ENCODE results near the gene MSI2. TPM values are rescaled to one million over a fixed set of nuclear protein-coding genes. Genes with fewer than 3 reads are reported as not detected.

MSI2 gene
- total RNA-seq, 1 donor from 2014 or later: 144 TPM

DNA sequence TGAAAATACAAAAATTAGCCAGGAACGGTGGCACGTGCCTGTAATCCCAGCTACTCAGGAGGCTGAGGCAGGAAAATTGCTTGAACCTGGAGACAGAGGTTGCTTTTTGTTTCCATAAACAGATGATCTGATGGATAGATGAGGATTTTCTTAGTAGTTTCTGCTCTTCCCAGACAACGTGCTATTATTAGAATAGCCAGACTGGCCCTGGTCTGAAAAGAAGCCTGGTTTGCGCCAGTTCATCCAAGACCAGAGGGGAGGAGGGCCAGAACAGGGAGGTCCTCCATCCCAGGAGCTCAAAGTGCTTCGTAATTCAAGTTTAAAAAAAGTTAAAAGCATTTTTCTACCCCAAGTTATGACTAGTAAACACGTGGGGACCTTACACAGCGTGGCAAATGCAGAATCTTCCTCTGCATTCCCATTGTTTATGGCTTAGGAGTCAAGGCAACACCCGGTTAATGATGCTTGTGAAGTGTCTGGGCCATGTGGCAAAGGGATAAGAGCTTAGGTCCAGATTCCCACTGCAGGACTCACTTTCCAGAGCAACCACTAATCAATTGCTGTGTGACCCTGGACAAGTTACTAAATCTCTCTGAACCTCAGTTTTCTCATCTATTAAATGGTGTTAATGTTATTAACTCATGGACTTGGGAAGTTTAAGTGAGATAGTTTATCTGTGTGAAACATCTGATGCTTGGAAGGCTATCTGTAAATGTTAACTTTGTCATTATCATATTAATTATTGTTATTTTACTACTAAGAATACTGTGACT lies 283.4 kb downstream of the MSI2 start:
- DNase-seq (ENCODE audit: low spot score in 2 of 2, unreplicated experiment in 2 of 2): no peak
- TF ChIP-seq, protein P1, sequence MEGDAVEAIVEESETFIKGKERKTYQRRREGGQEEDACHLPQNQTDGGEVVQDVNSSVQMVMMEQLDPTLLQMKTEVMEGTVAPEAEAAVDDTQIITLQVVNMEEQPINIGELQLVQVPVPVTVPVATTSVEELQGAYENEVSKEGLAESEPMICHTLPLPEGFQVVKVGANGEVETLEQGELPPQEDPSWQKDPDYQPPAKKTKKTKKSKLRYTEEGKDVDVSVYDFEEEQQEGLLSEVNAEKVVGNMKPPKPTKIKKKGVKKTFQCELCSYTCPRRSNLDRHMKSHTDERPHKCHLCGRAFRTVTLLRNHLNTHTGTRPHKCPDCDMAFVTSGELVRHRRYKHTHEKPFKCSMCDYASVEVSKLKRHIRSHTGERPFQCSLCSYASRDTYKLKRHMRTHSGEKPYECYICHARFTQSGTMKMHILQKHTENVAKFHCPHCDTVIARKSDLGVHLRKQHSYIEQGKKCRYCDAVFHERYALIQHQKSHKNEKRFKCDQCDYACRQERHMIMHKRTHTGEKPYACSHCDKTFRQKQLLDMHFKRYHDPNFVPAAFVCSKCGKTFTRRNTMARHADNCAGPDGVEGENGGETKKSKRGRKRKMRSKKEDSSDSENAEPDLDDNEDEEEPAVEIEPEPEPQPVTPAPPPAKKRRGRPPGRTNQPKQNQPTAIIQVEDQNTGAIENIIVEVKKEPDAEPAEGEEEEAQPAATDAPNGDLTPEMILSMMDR (IDR thresholded peaks at IDR 0.05; ENCODE audit: unreplicated experiment): no peak
- peaks cover under 1% of the 10 kb centered on the region for H3K36me3 Mint-ChIP-seq
- H3K27ac Mint-ChIP-seq: no peak overlapping the region
- H3K9me3 Mint-ChIP-seq: no peaks in the 10 kb centered on the region
- H3K27me3 Mint-ChIP-seq (ENCODE audit: low read depth): peaks cover 4% of the 10 kb centered on the region
- peaks cover 74% of the 10 kb centered on the region for H3K4me1 Mint-ChIP-seq
- no peak overlapping the region for H3K4me3 Mint-ChIP-seq

DNA sequence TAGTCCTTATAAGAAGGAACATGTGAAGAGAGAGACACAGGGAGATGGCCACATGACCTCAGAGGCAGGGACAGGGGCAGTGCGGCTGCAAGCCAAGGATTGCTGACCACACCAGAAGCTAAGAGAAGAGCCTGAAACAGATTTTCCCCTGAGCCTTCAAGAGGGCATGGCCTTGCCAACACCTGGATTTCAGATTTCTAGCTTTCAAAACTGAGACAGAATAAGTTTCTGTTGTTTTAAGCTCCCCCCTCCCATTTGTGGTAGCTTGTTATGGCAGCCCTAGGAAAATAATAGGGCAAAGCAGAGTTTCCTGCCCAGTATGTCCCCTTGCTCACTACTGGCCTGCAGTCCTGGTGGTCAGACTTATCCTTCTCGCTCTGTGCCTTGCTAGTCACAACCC lies 284.3 kb downstream of the MSI2 start:
- no peak for DNase-seq (ENCODE audit: low spot score in 2 of 2, unreplicated experiment in 2 of 2)
- no peaks in the 10 kb centered on the region for H3K36me3 Mint-ChIP-seq
- no peak overlapping the region for H3K27ac Mint-ChIP-seq
- no peaks in the 10 kb centered on the region for H3K9me3 Mint-ChIP-seq
- TF ChIP-seq, protein P1 (IDR thresholded peaks at IDR 0.05; ENCODE audit: unreplicated experiment): no peak
- H3K4me1 Mint-ChIP-seq: peaks cover 74% of the 10 kb centered on the region
- H3K27me3 Mint-ChIP-seq (ENCODE audit: low read depth): peaks cover 4% of the 10 kb centered on the region
- no peak overlapping the region for H3K4me3 Mint-ChIP-seq

DNA sequence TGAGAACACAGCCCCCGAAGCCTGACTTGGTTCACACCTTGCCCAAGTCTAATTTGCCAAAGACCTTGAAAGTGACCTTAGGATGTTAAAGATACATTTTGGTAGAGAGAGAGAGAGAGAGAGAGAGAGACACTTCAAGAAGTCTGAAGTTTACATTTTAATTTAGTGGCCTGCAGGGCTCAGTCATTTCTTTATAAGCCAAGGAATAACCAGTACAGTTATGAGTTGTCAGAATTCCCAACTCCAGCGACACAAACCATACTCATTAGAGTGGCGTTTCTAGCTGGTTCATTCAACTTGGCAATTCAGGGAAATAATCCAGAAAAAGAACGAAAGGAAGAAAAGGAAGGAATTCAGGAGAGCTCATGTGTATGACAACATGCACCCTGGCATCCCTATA lies 284.7 kb downstream of the MSI2 start:
- Mint-ChIP-seq H3K9me3 (no peaks in the 10 kb centered on the region), H3K4me3 (no peak overlapping the region), H3K27ac (no peak overlapping the region)

DNA sequence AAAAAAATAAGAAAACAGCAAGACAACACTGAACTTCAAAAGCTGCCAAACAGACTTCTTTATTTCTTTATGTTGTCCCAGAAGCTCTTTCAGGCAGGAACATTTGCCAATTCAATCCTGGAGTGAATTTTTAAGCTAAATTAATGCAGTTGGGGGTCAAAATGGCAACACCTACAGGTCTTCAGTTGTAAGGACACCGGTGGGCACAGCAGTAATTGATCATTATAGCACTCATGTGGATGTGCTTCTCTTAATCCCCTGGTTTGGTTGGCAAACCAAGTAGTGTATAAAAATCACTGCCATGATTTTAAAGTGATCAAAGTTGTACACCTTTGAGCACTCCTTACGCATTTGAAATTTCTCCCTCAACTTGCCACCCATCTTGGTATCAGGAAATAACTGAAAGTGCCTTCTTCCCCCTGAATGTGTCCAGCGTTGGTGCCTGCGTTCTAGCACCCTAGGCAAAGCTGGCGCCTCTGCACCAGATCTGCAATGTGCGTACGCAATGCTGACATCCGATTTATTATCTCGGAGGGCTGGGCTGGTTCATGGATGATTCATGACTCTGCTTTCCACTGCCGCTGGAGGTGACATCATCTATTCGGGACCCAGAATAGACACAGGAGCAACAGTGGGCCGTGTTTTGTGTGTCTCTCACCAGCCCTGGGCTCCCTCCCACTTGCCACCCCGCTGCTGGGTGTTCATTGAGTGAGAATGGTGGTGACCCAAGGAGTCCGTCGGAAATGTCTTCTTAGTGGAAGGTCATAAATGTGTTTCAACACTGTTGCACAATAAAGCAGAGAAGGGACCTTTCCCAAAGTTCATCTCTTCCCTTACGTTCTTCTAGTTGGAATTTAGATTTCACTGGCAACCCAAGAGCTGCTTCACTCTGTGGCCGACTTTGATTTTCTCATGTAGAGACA lies 285.4 kb downstream of the MSI2 start:
- H3K27ac Mint-ChIP-seq: no peak overlapping the region
- peaks cover 5% of the 10 kb centered on the region for H3K27me3 Mint-ChIP-seq (ENCODE audit: low read depth)
- peaks cover 80% of the 10 kb centered on the region for H3K4me1 Mint-ChIP-seq
- no peaks in the 10 kb centered on the region for H3K36me3 Mint-ChIP-seq
- no peak overlapping the region for H3K4me3 Mint-ChIP-seq
- H3K9me3 Mint-ChIP-seq: no peaks in the 10 kb centered on the region
- no peak for DNase-seq (ENCODE audit: low spot score in 2 of 2, unreplicated experiment in 2 of 2)
- TF ChIP-seq, protein P1 (IDR thresholded peaks at IDR 0.05; ENCODE audit: unreplicated experiment): no peak

More for the DNA sequence above, 284.7 kb downstream of the MSI2 start:
- Mint-ChIP-seq H3K36me3 (no peaks in the 10 kb centered on the region), H3K4me1 (peaks cover 74% of the 10 kb centered on the region), H3K27me3 (ENCODE audit: low read depth) (peaks cover 4% of the 10 kb centered on the region)
- DNase-seq (ENCODE audit: low spot score in 2 of 2, unreplicated experiment in 2 of 2): no peak
- TF ChIP-seq, protein P1 (IDR thresholded peaks at IDR 0.05; ENCODE audit: unreplicated experiment): no peak

DNA sequence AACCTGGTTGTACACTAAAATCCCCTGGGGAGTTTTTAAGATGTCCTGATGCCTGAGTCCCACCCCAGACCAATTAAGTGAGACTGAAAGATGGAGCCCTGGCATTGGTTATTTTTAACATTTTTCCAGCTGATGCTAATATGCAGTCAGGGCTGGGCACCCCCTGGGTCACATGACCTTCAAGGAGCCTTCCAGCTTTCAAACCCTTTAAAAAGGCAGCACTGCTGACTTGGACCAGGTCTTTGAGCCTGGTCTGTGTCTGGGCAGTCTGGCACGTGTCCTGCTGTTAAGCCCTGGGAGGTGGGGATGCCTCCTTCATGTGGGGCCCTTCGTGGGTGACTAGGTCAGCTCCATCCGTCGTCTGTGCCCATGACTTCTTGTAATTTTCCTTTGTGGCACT lies 286.2 kb downstream of the MSI2 start:
- H3K27me3 Mint-ChIP-seq (ENCODE audit: low read depth): peaks cover 12% of the 10 kb centered on the region
- peaks cover 82% of the 10 kb centered on the region for H3K4me1 Mint-ChIP-seq
- no peaks in the 10 kb centered on the region for H3K36me3 Mint-ChIP-seq
- TF ChIP-seq, protein P1 (IDR thresholded peaks at IDR 0.05; ENCODE audit: unreplicated experiment): no peak
- no peak overlapping the region for H3K4me3 Mint-ChIP-seq
- H3K27ac Mint-ChIP-seq: no peak overlapping the region
- no peaks in the 10 kb centered on the region for H3K9me3 Mint-ChIP-seq
- no peak for DNase-seq (ENCODE audit: low spot score in 2 of 2, unreplicated experiment in 2 of 2)

All from mesothelial cell of epicardium (in vitro differentiated cells).